ENCODE results near the gene KIF2C.
A peak's percentile ranks its signal among the peaks of the same experiment; 100 is the strongest.

KIF2C gene

DNA sequence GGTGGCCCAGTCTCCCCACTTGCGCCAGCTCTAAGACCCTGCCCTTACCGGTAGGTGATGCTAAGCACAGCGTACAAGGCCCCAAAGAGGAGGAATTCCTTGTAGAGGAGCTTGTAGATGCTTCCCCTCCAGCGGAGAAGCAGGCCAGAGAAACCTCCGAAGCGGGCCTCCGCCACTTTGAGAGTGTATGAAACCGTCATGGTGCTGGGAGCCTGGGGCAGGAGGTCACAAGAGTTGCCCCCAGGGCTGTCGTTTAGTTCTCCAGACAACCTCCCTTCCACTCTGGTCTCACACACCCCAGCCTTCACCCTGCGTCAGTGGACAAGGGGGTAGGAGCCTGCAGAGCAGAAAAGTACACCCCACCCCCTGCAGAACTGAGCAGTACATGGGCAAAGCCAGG is 47.9 kb downstream of the KIF2C start:
- no peak for TF ChIP-seq CEBPB (IDR thresholded peaks at IDR 0.05)

DNA sequence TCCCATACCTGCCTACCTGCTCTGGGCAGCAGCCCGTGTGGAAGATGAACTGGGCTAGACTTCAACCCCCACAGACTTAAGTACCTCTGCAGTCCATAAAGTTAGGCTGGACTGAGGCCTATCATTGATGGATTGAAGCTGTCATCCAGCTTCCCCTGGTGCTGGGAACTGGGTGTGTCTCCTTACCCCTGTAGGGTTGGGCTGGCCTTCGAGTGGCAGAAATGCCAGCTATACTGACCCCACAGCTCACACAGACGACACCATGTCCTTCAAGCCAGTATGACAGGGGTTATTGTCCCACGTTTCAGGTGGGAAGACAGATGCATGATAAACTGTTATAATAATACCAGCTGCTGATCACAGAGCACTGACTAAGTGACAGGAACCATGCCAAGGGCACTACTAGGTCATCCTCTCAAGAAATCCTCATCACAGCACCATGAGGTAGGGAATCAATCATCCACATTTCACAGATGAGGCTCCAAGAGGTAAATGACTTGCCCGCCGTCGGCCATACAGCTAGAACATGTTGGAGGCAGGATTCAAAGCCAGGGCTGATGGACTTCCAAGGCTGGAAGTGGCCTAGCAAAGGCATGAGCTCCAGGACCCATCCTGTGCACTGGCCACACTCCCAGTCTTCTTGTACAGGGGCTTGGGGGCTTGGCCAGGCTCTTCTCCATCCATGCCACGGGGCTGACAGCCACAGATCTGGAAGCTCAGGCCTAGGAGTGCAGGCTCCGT is 48.7 kb downstream of the KIF2C start, which contains the start of gene BEST4:
TSS of gene BEST4 (minus strand) at position 51 of the 741 bp plus-strand sequence. CDS start 465 bp downstream, outside the sequence.
- TF ChIP-seq CEBPB (IDR thresholded peaks at IDR 0.05) (no peak), NFIC (IDR thresholded peaks at IDR 0.05) (no peak), TEAD4 (IDR thresholded peaks at IDR 0.05) (no peak), EP300 (IDR thresholded peaks at IDR 0.05; ENCODE audit: borderline replicate concordance) (no peak), TCF12 (IDR thresholded peaks at IDR 0.05; ENCODE audit: low read depth) (no peak), EGR1 (IDR thresholded peaks at IDR 0.05) (no peak), CREB1 (IDR thresholded peaks at IDR 0.05; ENCODE audit: low read depth) (no peak), YY1 (IDR thresholded peaks at IDR 0.05; ENCODE audit: low read depth) (no peak), ZBTB7A (IDR thresholded peaks at IDR 0.05; ENCODE audit: low read depth) (no peak), FOXM1 (IDR thresholded peaks at IDR 0.05; ENCODE audit: borderline replicate concordance, low read depth) (no peak)
- TF ChIP-seq, protein P1, sequence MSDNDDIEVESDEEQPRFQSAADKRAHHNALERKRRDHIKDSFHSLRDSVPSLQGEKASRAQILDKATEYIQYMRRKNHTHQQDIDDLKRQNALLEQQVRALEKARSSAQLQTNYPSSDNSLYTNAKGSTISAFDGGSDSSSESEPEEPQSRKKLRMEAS (IDR thresholded peaks at IDR 0.05): no peak
- TF ChIP-seq, protein P2, sequence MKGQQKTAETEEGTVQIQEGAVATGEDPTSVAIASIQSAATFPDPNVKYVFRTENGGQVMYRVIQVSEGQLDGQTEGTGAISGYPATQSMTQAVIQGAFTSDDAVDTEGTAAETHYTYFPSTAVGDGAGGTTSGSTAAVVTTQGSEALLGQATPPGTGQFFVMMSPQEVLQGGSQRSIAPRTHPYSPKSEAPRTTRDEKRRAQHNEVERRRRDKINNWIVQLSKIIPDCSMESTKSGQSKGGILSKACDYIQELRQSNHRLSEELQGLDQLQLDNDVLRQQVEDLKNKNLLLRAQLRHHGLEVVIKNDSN (IDR thresholded peaks at IDR 0.05): no peak
- TF ChIP-seq, protein P3, sequence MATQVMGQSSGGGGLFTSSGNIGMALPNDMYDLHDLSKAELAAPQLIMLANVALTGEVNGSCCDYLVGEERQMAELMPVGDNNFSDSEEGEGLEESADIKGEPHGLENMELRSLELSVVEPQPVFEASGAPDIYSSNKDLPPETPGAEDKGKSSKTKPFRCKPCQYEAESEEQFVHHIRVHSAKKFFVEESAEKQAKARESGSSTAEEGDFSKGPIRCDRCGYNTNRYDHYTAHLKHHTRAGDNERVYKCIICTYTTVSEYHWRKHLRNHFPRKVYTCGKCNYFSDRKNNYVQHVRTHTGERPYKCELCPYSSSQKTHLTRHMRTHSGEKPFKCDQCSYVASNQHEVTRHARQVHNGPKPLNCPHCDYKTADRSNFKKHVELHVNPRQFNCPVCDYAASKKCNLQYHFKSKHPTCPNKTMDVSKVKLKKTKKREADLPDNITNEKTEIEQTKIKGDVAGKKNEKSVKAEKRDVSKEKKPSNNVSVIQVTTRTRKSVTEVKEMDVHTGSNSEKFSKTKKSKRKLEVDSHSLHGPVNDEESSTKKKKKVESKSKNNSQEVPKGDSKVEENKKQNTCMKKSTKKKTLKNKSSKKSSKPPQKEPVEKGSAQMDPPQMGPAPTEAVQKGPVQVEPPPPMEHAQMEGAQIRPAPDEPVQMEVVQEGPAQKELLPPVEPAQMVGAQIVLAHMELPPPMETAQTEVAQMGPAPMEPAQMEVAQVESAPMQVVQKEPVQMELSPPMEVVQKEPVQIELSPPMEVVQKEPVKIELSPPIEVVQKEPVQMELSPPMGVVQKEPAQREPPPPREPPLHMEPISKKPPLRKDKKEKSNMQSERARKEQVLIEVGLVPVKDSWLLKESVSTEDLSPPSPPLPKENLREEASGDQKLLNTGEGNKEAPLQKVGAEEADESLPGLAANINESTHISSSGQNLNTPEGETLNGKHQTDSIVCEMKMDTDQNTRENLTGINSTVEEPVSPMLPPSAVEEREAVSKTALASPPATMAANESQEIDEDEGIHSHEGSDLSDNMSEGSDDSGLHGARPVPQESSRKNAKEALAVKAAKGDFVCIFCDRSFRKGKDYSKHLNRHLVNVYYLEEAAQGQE (IDR thresholded peaks at IDR 0.05; ENCODE audit: low read depth): no peak

DNA sequence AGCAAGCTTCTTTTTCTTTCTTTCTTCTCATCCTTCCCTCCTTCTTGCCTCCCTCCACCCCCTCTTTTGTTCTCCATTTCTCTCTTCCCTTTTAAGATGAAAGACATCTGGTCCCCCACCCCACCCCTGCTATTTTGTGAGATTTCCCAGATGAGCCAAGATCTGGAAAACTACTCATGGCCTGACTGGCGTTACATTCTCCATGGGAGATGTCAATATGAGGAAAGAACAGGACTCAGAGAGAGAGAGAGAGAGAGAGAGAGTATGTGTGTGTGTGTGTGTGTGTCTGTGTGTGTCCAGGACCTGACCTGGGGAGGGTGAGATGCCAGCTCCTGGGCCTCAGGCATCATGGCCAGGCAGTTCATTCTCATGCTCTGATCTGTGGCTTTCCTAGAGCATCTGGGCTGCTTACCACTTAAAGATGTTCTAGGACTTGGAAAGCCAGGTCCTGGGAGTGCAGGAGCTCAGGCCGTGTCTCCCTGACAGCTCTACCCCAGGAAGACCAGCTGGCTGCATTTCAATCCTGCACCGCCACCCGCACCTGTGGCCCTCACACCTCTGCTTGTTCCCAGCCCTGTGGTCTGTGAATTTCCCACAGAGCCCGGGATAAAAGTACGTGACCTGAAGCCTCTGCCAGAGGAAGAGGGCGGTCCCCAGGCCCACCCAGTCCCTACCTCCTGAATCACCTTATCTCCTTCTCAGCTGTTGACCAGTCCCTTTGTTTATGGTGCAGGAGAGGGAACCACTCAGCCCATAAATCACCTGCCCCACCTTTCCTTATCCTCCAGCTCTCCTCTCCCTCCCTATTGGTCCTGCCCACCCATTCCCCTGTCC is 51.5 kb downstream of the KIF2C start:
- TF ChIP-seq FOXM1 (IDR thresholded peaks at IDR 0.05; ENCODE audit: borderline replicate concordance, low read depth): no peak
- TF ChIP-seq, protein P3 (IDR thresholded peaks at IDR 0.05; ENCODE audit: low read depth): no peak
- no peak for TF ChIP-seq TAF1 (IDR thresholded peaks at IDR 0.05; ENCODE audit: low read depth)
- TF ChIP-seq, protein P2 (IDR thresholded peaks at IDR 0.05): no peak
- no peak for TF ChIP-seq TCF12 (IDR thresholded peaks at IDR 0.05; ENCODE audit: low read depth)
- TF ChIP-seq, protein P1 (IDR thresholded peaks at IDR 0.05): no peak
- no peak for TF ChIP-seq EP300 (IDR thresholded peaks at IDR 0.05; ENCODE audit: borderline replicate concordance)
- no peak for TF ChIP-seq NFIC (IDR thresholded peaks at IDR 0.05)
- TF ChIP-seq RAD21 (IDR thresholded peaks at IDR 0.05; ENCODE audit: low read depth): no peak
- no peak for TF ChIP-seq YY1 (IDR thresholded peaks at IDR 0.05; ENCODE audit: low read depth)
- TF ChIP-seq EGR1 (IDR thresholded peaks at IDR 0.05): no peak
- TF ChIP-seq CREB1 (IDR thresholded peaks at IDR 0.05; ENCODE audit: low read depth): no peak
- no peak for TF ChIP-seq CEBPB (IDR thresholded peaks at IDR 0.05)
- TF ChIP-seq ZBTB7A (IDR thresholded peaks at IDR 0.05; ENCODE audit: low read depth): no peak
- TF ChIP-seq TEAD4 (IDR thresholded peaks at IDR 0.05): no peak

DNA sequence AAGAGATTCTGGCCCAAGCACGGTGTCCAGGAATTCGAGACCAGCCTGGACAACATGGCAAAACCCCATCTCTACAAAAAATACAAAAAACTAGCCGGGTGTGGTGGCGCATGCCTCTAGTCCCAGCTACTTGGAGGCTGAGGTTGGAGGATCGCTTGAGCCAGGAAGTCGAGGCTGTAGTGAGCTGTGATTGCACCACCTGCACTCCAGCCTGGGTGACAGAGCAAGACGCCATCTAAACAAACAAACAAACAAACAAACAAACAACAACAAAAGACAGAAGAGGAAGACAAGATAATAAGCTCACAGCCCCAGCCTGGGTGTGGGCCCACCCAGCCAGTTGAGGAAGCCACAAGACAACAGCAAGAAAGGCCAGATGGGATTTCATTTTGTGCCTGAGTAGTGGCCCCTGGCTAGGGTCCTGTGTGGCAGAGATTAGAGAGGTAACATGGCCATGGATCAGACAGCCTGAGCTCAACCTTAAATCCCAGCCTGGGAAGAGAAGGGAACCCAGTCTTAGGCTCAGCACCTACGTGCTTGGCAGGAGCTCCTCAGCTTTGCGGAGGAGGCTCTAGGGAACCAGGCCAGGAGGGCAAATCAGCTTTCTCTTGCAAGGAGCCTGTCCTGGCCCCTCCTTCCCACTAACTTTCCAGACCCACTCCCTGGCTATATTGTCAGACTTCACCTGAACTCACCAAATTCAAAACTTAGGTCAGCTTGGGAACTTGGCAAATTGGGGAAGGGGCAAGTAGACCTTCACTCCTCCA is 53.3 kb downstream of the KIF2C start:
- TF ChIP-seq CREB1 (IDR thresholded peaks at IDR 0.05; ENCODE audit: low read depth): no peak
- TF ChIP-seq ZBTB7A (IDR thresholded peaks at IDR 0.05; ENCODE audit: low read depth): 0 out of 2 replicates have a peak, but pooled peaks have one; percentile 37
